ENCODE measurements around the gene ZDHHC8. TPM values are rescaled to one million over a fixed set of nuclear protein-coding genes. Genes with fewer than 3 reads are reported as not detected.

The ZDHHC8 gene
- polyA plus RNA-seq, 1 donor, result 34.1 TPM

DNA sequence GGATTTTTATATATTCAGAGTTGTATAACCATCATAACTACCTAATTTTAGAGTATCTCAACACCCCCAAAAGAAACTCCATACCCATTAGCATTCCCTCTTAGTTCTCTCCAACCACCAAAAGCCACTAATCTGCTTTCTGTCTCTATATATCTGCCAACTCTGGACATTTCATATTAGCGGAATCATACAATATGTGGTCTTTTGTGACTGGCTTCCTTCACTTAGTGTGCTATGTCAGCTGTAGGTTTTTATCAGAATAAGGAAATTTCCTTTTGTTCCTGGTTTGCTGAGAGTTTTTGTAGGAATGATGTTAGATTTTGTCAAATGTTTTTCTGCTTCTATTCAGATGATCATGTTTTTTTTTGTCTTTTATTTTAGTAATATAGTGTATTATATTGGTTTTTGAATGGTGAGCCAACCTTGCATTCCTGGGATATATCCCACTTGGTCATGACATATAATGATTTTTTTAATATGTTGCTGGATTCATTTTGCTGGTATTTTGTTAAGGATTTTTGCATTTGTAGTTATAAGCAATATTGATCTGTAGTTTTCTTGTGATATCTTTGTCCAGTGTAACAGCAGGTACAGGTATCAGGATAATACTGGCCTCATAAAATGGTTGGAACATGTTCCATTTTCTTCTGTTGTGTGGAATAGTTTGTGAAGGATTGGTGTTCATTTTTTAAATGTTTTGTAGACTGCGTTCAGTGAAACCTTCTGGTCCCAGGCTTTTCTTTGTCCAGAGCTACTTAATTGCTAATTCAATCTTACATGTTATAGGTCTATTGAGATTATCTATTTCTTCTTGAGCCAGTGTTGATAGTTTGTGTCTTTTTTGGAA is 34.8 kb upstream of the ZDHHC8 start:
- H3K27me3 ChIP-seq (ENCODE audit: control insufficient read depth, insufficient read depth, low read length), result no peaks in the 10 kb centered on the region
- H3K4me1 ChIP-seq (ENCODE audit: control insufficient read depth, insufficient read depth, low read length), result no peaks in the 10 kb centered on the region
- H3K4me3 ChIP-seq (ENCODE audit: low read length), result no peak overlapping the region
- H3K36me3 ChIP-seq (ENCODE audit: control insufficient read depth, insufficient read depth, low read length), result peaks cover 83% of the 10 kb centered on the region
- H3K9me3 ChIP-seq (ENCODE audit: control insufficient read depth, low read depth, low read length), result peaks cover 2% of the 10 kb centered on the region
- WGBS (ENCODE audit: insufficient coverage, low lambda C conversion rate), result no CpG with 5 or more reads among the region's 2 CpGs
- H3K27ac ChIP-seq (ENCODE audit: low read length), result no peak overlapping the region
- DNase-seq, result no peak

DNA sequence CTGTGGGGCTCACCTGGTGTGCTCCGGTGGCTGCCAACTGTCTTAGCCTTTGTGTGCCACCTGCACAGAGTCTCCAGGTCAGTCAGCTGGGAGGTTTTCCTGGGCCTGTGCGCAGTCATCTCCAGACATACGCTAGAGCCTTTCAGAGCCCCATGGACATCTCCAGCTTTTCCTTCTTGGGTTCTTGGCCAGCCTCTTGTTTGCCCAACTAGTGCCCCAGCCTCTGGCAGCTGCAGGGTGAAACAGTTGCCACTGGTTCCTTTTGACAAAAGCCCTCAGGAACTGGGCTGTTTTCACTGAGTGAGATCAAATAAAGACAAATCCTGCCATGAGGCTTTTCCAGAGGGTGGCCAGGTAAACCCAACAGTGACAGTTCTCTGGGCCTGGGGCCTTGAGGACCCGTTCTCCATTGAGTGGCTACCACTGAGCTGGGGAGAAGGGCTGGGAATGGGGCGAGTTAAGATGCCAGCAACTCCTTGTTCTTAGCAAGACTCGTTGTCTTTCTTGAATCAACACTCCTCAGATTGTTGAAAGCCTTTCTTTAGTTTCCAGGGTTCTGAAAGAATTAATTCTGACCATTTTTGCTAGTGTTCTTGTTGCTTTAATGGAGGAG is 32.4 kb upstream of the ZDHHC8 start:
- H3K4me3 ChIP-seq (ENCODE audit: low read length), result no peak overlapping the region
- H3K27me3 ChIP-seq (ENCODE audit: control insufficient read depth, insufficient read depth, low read length), result no peaks in the 10 kb centered on the region
- no CpG with 5 or more reads among the region's 6 CpGs for WGBS (ENCODE audit: insufficient coverage, low lambda C conversion rate)
- no peak overlapping the region for H3K27ac ChIP-seq (ENCODE audit: low read length)
- no peaks in the 10 kb centered on the region for H3K4me1 ChIP-seq (ENCODE audit: control insufficient read depth, insufficient read depth, low read length)
- H3K9me3 ChIP-seq (ENCODE audit: control insufficient read depth, low read depth, low read length), result peaks cover 2% of the 10 kb centered on the region
- DNase-seq, result no peak
- peaks cover 76% of the 10 kb centered on the region for H3K36me3 ChIP-seq (ENCODE audit: control insufficient read depth, insufficient read depth, low read length)

DNA sequence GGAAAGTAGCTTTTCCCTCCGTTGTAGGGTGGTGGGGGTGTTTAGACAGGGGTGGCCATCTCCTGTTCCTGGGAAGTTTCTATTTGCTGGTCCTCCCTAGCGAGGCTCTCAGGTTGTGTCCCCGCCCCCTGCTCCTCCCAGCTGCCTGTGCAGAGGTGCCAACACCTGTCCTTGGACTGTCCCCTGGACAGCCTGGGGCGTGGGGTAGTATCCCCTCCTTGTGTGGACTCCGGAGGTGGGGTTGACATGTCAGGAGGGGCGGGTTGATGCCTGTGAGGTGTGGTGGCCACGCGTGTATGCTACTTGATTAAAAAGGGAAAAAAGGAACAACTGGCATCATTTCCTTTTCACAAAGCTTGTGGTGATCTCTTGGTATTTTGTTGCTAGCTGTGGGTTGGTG is 30.0 kb upstream of the ZDHHC8 start:
- H3K27me3 ChIP-seq (ENCODE audit: control insufficient read depth, insufficient read depth, low read length), result no peaks in the 10 kb centered on the region
- no peak overlapping the region for H3K4me3 ChIP-seq (ENCODE audit: low read length)
- no peak overlapping the region for H3K27ac ChIP-seq (ENCODE audit: low read length)
- no peak for DNase-seq
- peaks cover 76% of the 10 kb centered on the region for H3K36me3 ChIP-seq (ENCODE audit: control insufficient read depth, insufficient read depth, low read length)
- WGBS (ENCODE audit: insufficient coverage, low lambda C conversion rate), result no CpG with 5 or more reads among the region's 8 CpGs
- H3K9me3 ChIP-seq (ENCODE audit: control insufficient read depth, low read depth, low read length), result no peaks in the 10 kb centered on the region
- H3K4me1 ChIP-seq (ENCODE audit: control insufficient read depth, insufficient read depth, low read length), result no peaks in the 10 kb centered on the region

DNA sequence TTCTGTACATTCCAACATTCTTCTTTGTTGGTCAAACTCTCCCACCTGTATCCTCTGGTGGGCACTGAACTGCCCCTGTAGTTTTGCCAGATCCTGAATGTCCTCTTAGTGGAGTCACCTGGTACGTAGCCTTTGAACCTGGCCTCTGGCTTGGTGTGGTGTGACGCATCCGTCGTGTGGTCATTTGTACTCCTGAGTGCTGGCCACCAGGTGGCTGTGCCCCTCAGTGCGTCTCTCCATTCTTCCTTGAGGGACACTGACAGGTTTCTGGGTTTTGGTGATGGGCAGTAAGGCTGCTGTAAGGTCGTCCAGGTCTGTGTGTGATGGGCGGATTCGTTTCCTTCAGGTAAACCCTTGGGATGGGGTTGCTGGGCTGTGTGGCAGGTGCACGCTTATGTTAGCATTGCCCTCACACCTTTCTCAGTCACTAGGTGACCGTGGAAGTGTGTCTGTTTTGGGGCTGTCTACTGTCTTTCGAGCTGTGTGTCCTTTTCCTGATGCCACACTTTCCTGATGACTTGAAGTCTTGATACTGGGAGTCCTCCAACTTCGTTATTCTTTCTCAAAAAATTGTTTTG is 29.3 kb upstream of the ZDHHC8 start:
- Histone ChIP-seq H3K27me3 (ENCODE audit: control insufficient read depth, insufficient read depth, low read length) (no peaks in the 10 kb centered on the region), H3K36me3 (ENCODE audit: control insufficient read depth, insufficient read depth, low read length) (peaks cover 79% of the 10 kb centered on the region), H3K4me1 (ENCODE audit: control insufficient read depth, insufficient read depth, low read length) (no peaks in the 10 kb centered on the region), H3K9me3 (ENCODE audit: control insufficient read depth, low read depth, low read length) (no peaks in the 10 kb centered on the region), H3K27ac (ENCODE audit: low read length) (no peak overlapping the region), H3K4me3 (ENCODE audit: low read length) (no peak overlapping the region)
- no peak for DNase-seq
- WGBS (ENCODE audit: insufficient coverage, low lambda C conversion rate), result no CpG with 5 or more reads among the region's 12 CpGs

DNA sequence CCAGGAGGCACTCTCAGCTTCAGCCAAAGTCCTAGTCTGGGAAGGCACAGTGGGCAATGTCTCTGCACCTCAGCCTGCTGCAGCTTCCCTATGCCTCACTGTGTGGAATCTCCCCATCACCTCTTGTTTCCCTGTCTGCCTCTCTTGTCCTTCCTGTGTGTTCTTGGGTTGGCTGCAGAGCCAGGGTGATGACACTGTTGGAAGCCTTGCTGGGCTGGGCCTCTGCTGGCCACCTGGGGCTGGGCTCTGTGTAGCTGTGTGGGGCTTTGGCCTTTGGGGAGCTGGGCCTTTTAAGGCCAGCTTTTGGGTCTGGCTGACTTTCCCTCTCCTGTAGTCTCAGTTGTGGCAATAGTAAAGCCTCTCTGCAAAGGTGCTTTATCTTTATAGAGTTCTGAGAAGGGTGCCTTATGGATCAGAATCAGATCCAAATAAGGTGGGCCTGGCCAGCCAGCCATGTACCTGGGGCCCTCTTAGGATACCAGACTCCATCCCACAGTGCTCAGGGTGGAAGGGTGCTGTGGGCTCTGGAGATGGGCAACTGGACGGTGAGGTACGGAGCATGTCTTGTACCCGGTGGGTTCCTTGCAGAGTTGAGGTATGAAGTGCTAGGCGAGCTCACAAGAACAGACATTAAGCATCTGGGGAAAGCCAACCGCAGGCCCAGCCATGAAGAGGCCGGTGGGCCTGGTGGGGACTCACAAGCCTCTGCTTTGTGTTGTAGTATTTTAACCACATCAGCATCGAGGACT is 26.0 kb upstream of the ZDHHC8 start:
- Histone ChIP-seq H3K27me3 (ENCODE audit: control insufficient read depth, insufficient read depth, low read length) (no peaks in the 10 kb centered on the region), H3K36me3 (ENCODE audit: control insufficient read depth, insufficient read depth, low read length) (peaks cover 86% of the 10 kb centered on the region), H3K4me1 (ENCODE audit: control insufficient read depth, insufficient read depth, low read length) (no peaks in the 10 kb centered on the region), H3K27ac (ENCODE audit: low read length) (no peak overlapping the region), H3K9me3 (ENCODE audit: control insufficient read depth, low read depth, low read length) (peaks cover 3% of the 10 kb centered on the region), H3K4me3 (ENCODE audit: low read length) (no peak overlapping the region)
- DNase-seq, result no peak
- WGBS (ENCODE audit: insufficient coverage, low lambda C conversion rate), result no CpG with 5 or more reads among the region's 7 CpGs

DNA sequence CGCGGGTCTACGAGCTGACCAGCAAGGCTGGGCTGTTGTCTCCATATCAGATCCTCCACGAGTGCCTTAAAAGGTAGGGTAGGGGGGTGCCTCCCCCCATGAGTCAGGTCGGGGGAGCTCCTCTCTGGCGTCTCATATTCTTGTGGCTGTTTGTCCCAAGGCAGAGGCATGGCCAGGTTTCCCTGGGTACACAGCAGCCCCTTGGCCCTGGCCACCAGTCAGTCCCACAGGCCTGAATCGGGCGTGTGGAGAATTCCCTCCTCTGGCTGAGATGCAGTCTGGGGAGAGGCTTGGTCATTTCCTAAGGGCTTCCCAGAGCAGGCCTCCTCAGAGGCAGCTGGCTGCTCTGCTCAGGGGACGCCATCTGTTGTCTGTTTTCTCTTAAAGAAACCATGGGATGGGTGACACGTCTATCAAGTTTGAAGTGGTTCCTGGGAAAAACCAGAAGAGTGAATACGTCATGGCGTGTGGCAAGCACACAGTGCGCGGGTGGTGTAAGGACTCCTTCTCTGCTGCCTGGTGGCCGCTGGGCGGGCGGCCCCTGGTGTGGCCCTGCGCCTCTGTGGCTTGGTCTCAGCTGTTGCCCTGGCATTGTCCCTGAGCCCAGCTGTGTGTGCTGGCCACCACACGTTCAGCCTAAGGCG is 25.3 kb upstream of the ZDHHC8 start:
- H3K27me3 ChIP-seq (ENCODE audit: control insufficient read depth, insufficient read depth, low read length), result no peaks in the 10 kb centered on the region
- H3K4me3 ChIP-seq (ENCODE audit: low read length), result no peak overlapping the region
- H3K9me3 ChIP-seq (ENCODE audit: control insufficient read depth, low read depth, low read length), result peaks cover 3% of the 10 kb centered on the region
- WGBS (ENCODE audit: insufficient coverage, low lambda C conversion rate), result no CpG with 5 or more reads among the region's 20 CpGs
- H3K4me1 ChIP-seq (ENCODE audit: control insufficient read depth, insufficient read depth, low read length), result no peaks in the 10 kb centered on the region
- no peak overlapping the region for H3K27ac ChIP-seq (ENCODE audit: low read length)
- peaks cover 87% of the 10 kb centered on the region for H3K36me3 ChIP-seq (ENCODE audit: control insufficient read depth, insufficient read depth, low read length)
- DNase-seq, result no peak

DNA sequence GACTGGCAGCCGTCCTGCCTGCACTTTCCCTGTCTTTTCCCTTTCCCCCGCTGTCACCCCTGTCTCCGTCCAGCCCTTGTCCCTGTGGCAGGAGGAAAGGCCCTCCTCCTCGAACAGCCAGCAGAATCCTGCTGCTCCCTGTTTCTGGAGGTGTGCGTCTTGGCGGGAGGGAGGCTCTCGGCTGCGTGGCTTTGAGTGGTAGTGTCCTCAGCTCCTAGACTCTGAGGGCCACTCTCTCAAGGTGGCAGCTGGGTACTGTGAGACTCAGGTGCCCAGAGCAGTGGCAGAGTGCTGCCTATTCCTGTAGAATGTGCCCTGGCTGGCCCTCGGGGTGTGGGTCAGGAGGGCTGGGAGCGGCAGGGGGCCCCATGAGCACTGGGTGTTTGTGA is 24.8 kb upstream of the ZDHHC8 start:
- Histone ChIP-seq H3K36me3 (ENCODE audit: control insufficient read depth, insufficient read depth, low read length) (peaks cover 88% of the 10 kb centered on the region), H3K27ac (ENCODE audit: low read length) (no peak overlapping the region), H3K27me3 (ENCODE audit: control insufficient read depth, insufficient read depth, low read length) (no peaks in the 10 kb centered on the region), H3K9me3 (ENCODE audit: control insufficient read depth, low read depth, low read length) (peaks cover 3% of the 10 kb centered on the region), H3K4me1 (ENCODE audit: control insufficient read depth, insufficient read depth, low read length) (no peaks in the 10 kb centered on the region), H3K4me3 (ENCODE audit: low read length) (no peak overlapping the region)
- no CpG with 5 or more reads among the region's 10 CpGs for WGBS (ENCODE audit: insufficient coverage, low lambda C conversion rate)
- no peak for DNase-seq

DNA sequence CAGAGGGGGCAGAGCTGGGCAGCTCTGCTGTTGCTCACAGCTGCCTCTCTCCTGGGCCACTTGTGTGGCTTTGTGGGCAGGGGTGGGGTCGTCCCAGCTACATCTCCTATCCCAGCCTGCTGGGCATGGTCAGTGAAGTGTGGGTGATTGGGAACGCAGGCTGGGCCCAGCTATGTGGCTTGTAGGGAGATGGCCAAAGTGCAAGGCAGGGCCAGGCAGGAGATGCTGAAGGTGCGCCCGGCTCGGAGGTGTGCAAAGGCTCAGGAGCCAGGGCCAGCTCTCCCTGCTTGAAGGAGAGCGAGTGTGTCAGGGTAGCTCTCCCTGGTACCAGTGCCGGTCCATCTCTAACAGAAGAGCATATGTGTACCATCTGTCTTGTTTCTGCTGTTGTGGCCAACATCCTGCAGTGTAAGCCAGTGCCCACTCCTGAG is 24.1 kb upstream of the ZDHHC8 start:
- WGBS (ENCODE audit: insufficient coverage, low lambda C conversion rate), result no CpG with 5 or more reads among the region's 7 CpGs
- no peak for DNase-seq
- Histone ChIP-seq H3K9me3 (ENCODE audit: control insufficient read depth, low read depth, low read length) (peaks cover 3% of the 10 kb centered on the region), H3K27ac (ENCODE audit: low read length) (no peak overlapping the region), H3K27me3 (ENCODE audit: control insufficient read depth, insufficient read depth, low read length) (no peaks in the 10 kb centered on the region), H3K4me3 (ENCODE audit: low read length) (no peak overlapping the region), H3K36me3 (ENCODE audit: control insufficient read depth, insufficient read depth, low read length) (peaks cover 90% of the 10 kb centered on the region), H3K4me1 (ENCODE audit: control insufficient read depth, insufficient read depth, low read length) (no peaks in the 10 kb centered on the region)

DNA sequence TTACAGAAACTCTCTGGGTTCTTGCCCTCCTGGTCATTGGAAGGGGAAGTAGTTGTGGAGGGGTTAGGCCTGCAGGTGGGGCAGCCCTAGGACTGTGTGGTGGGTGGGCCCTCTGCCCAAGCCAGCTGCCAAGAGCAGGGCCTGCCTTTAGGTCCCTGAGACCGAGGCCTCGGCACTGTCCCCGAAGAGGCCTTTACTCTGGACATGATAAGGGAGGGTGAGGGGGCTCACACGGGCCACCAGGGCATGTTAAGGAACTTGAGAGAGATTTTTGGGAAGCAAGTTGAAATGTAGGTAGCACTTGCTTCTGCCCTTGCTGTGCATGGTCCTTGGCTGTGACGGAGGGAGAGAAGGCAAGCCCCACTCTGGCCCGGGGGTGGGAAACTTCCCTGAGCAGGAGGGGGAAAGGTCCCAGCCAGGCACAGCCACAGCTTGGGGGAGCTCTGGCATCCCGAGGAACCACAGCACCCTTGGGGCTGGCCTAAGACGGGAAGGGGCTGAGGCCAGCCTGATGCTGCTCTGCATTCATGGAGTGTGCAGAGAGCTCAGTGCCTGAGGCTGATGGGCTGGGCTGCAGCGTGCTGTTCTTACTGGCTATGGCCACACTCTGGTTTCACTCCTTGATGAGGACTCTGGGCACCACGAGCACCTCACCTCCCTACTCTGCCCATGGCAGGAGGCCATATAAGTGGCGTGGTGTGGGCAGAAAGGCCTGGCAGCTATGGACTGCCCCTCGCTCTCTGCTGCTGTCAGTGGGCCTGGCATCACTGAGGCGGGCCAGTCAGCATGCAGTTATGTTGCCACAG is 23.4 kb upstream of the ZDHHC8 start:
- no peaks in the 10 kb centered on the region for H3K27me3 ChIP-seq (ENCODE audit: control insufficient read depth, insufficient read depth, low read length)
- H3K36me3 ChIP-seq (ENCODE audit: control insufficient read depth, insufficient read depth, low read length), result peaks cover 93% of the 10 kb centered on the region
- WGBS (ENCODE audit: insufficient coverage, low lambda C conversion rate), result no CpG with 5 or more reads among the region's 13 CpGs
- H3K4me1 ChIP-seq (ENCODE audit: control insufficient read depth, insufficient read depth, low read length), result no peaks in the 10 kb centered on the region
- no peak for DNase-seq
- peaks cover 3% of the 10 kb centered on the region for H3K9me3 ChIP-seq (ENCODE audit: control insufficient read depth, low read depth, low read length)
- H3K4me3 ChIP-seq (ENCODE audit: low read length), result no peak overlapping the region
- no peak overlapping the region for H3K27ac ChIP-seq (ENCODE audit: low read length)

All from large intestine (tissue), 3 donors.